HG03196 (cell line): ENCODE results near the gene BTN1A1.
"Not testable (repeated sequence)": the region's sequence is repeated elsewhere in the genome, so short reads cannot be mapped to it uniquely, and the experiment has no call there.

Experiments used
- ATAC-seq: cut with Tn5 transposase; IDR thresholded peaks from one replicate; pipeline ENCODE4 v1.9.1; 2021; ENCODE audit not compliant: unreplicated experiment

The BTN1A1 gene

DNA sequence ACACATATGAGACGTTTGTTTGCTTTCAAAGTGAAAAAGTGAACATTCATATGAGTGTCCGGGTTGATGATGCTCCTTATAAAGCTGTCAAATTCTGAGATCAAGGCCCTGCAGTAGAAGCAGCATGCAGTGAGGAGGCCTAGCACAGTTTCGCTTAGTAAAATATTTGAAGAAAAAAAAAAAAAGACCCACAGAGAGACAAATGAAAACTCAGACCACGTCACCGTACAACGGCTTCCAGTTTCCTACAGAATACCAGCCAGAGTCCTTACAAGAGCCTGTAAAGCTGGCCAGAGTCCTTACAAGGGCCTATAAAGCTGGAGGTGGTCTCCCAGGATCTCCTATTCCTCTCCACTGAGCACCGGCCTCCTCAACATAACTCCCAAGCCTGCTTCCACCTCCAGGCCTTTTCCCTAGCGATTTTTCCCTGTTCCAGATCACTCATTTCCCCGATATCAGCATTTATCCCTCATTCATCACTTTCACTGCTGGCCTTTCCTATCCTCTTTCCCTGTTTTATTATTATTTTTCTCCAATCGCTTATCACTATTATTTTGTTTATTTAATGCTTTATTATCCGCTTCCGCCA, 36.6 kb downstream of the BTN1A1 start:
- ATAC-seq, result no peak

GRCh38 chr6:26537160-26537845, 37.2 kb downstream of the BTN1A1 start:
- peak; percentile 41 for ATAC-seq

DNA sequence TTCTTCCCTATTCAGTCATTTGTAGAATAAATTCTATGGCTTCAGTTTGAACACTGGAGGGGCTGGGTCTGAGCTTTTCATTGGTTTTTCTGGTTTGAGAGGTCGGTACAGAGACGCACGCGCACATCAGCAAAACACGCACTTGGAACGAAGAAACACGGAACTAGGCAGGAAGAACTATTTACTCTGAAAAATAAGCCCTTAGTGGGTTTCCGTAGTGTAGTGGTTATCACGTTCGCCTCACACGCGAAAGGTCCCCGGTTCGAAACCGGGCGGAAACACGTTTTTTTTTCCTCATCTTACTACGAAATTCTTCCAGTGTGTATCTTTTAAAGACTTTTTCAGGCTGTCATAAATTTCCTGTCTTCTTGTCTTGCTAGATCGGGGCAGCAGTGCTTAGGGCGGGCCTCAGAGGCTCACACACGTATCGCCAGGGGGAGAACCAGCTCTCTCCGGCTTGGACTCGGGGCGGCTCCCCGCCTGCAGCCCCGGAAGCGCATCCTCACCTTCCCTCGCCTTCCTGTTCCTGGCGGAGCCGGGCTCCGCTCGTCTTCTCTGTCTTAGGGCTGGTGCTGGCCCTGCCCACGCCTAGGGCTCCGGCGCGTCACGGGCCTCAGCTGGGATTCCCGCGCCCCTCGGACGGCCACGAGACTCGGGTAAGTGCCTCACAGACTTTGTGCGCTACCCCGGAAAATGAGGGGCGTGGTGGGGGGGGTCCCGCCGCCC, 37.9 kb downstream of the BTN1A1 start, which contains the start of gene HMGN4:
TSS of gene HMGN4 (plus strand) at position 521 of the 726 bp plus-strand sequence. CDS start 6,841 bp downstream, outside the sequence.
- ATAC-seq, result peak; percentile 53

GRCh38 chr6:26538572-26538902, 38.4 kb downstream of the BTN1A1 start:
- ATAC-seq, result no peak

DNA sequence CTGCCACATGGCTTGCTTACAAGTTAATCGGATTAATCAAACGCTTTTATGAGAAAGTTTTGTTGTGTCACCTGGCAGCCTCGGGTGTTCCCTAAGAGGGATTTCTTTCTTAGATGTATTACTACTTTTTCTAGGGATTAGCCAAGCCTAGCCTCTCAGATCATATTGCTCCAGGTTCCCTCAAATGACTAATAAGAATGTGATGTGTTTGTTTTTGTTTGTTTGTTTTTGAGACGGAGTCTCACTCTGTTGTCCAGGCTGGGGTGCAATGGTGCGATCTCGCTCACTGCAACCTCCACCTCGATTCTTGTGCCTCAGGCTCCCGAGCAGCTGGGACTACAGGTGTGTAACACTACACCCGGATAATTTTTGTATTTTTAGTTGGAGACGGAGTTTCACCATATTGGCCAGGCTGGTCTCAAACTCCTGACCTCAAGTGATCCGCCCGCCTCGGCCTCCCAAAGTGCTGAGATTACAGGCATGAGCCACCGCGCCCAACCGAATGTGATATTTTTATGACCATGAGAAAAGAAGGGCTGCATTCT, 39.0 kb downstream of the BTN1A1 start:
- no peak for ATAC-seq

DNA sequence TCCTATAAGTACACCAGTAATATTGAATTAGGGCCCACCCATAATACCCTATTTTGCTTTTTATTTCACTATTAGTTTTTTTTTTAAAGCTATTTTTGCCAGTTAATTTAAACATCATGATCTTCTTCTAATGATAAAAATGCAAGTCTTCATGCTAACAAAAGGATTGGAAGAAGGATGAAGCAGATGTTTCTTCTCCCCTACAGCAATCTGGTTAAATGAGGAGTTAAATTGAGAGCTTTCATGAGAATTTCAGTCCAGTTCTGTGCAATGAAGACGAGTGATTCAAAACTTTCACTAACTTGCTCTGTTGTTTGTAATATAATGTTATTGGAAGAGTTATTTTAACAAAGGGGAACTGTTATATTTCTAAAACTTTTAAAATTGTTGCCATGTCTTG, 41.5 kb downstream of the BTN1A1 start:
- no peak for ATAC-seq

GRCh38 chr6:26543953-26544352, 43.9 kb downstream of the BTN1A1 start:
- ATAC-seq, result no peak

GRCh38 chr6:26544473-26544872, 44.4 kb downstream of the BTN1A1 start:
- no peak for ATAC-seq

DNA sequence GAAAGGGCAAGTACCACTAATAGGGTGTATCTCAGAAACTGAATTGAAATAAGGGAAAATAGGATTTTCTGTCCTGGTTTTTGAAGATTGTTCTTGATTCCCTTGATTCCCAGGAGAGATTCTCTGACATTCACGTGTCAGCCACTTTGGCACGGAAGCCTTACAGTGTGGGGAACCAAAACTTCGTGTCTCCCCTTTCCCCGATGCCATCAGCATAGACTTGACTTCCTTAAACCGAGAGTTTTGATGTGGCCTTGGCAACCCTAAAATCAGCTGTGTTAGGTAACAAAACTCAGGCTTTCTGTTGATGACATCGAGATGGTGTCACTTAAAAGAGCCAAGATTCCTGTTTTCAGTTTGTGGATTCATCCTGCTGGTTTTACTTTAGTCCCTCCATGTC, 45.5 kb downstream of the BTN1A1 start:
- ATAC-seq, result no peak

DNA sequence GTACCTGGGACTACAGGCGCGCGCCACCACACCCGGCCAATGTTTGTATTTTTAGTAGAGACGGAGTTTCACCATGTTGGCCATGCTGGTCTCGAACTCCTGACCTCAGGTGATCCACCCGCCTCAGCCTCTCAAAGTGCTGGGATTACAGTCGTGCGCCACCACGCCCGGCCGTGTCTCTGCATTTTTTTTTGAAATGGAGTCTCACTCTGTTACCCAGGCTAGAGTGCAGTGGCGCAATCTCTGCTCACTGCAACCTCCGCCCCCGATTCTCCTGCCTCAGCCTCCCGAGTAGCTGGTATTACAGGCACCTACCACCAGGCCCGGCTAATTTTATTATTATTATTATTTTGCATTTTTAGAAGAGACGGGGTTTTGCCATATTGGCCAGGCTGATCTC, 47.3 kb downstream of the BTN1A1 start:
- ATAC-seq, result not testable (repeated sequence)

DNA sequence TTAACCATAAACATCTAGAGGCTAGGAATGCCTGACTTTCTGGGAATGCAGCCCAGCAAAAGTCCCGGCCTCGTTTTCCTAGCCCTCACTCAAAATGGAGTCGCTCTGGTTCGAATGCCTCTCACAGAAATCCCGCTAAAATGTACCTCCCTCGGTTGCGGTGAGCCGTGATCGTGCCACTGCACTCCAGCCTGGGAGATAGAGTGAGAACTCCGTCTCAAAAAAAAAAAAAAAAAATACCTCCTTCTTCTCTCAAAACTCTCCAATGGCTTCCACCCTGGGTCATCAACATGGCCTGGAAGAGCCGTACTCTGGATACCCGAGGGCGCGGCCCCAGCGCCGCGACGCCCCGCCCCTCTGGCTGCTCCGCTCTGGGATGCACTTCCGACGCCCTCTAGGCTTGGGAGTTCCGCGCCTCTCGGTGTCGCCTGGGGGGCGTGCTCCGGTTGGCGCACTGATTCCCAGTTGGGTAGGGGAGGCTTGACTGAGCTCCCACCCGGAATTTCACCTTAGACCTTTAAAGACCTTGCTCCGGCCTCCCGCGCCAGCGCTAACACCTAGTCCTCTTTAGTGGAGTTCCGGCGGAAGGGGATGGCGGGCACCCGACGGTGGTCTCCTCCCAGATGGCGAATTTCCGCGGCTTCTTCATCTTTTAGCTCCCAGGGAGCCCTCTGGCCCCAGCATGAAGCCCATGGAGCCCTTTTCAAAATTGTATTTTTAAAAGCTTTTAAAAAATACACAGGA, 50.3 kb downstream of the BTN1A1 start:
- no peak for ATAC-seq

DNA sequence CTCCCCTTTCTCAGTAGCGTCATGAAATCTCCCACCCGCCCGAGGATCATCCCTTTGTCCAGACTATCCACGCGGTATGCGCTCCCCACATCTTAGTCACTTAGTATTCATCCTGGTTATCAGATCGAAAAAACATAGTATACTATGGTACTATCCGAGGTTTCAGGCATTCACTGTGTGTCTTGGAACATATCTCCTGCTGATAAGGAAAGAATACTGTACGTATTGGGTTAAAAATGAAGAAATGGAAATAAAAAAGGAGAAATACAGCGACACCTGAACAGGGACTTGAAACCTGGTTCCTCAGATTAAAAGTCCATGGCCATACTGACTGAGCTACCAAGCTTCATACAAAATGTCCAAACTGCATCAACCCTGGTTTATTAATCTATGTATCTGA, 52.1 kb downstream of the BTN1A1 start:
- ATAC-seq, result no peak

DNA sequence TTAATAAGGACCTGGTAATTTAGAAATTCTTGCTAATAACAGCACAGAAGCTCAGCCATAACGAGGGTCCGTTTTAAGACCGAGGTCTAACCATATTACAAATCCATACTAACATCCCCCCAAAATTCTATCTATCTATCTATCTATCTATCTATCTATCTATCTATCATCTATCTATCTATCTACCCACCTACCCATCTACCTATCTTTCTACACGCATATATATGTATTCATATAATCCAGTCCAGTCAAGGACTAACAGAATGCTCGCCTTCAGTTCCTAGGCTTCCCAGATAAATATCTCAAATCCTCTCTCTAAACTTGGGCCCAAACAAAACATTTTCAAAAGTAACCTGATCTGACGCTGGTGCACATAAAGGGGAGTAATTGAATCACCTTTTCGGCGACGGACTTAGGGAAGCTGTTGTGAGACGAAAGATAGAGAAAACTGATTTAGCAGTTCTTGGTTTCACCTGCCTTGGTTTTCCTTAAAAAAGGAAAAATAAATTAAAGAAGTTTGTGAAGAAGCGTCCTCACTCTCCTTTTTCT, 52.6 kb downstream of the BTN1A1 start:
- ATAC-seq, result no peak

GRCh38 chr6:26553264-26553634, 53.1 kb downstream of the BTN1A1 start:
- ATAC-seq, result no peak

DNA sequence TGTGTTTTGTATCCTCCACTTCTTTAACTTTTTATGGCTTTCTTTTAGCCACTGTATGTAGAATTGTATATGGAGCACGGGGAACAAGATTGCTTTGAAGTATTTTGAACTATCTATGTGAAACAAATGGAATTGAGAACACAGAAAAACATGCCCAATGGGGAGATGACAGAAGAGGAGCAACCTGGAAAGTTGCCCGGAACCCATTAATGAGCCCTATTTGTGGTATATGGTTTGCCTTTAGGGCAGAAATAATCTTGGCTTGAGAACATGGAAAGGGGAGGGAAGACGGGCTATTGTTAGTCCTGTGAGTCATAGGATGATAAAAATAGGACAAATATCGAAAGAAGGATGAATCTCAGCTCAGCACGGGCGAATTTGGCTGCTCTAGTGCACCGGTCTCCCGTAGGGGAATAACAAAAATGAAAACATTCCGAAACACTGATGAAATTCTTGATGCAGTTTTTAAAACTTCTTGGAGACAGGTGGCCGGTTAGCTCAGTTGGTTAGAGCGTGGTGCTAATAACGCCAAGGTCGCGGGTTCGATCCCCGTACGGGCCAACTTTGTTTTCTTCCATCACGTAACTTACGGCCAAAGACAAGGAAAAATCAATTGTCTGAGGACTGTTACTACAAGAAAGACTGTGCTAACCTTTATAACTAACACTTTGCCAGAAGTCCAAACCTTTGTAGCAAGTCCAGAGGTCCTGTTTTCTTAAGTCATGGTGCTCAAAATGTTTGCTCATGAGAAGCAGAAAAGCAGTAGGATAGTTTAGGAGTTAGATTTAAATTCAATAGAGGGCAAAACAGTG, 53.7 kb downstream of the BTN1A1 start:
- peak; percentile 53 for ATAC-seq

DNA sequence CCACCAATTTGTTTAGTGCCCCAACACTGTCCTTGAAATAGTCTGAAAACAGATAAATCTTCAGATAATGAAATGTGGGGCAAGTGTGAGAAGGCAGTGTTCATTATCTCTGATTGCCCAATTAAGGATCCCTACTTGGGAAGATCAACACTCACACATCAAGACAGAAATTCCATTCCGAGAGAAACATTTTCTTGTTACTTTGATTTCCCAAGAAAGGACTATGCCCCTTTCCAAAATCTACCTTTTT, 54.3 kb downstream of the BTN1A1 start:
- ATAC-seq, result peak; percentile 2

GRCh38 chr6:26554697-26555504, 54.8 kb downstream of the BTN1A1 start:
- ATAC-seq, result peak; percentile 29

DNA sequence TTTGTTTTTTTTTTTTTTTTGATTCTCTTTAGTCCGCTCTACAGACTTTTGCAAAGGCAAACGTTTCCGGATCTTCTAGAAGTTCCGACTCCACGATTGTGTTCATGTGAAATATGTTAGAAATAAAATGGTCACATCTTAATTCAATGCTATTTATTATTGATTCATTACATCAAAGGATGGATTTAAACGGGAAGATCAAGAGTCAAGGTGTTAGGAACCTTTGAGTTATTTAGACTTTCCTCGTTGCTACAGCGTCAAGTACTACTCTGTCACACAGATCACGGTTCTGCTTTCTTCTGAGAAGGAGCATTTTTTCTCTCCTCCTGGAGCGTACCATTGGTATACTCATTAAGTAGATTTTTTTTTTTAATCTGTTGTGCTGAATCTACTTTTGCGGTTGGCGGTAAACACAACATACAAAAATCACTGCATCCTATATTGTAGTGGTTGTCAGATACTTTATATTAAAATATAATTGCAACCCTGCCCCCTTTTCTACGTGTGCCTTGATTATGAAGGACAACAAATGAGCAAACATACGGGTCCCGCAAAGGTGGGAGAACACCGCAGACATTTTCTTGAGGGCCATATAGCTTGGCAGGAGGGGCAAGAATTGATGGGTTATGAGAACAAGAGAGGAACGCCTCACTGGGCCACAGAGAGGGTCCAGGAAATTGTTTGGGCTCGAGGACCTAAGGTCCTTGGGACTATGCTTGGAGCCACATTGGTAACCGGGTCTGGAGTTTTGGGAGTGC, 55.6 kb downstream of the BTN1A1 start:
- ATAC-seq, result no peak
